RPMI8226 (cell line): ENCODE data around the gene ARHGAP15.

Experiments used
- DNase-seq: peaks from one replicate; pipeline ENCODE4 v3.0.0-alpha.2; 2015

Gene ARHGAP15

GRCh38 chr2:143740431-143740830 is 611.2 kb downstream of the ARHGAP15 start:
- no peak for DNase-seq

- DNase-seq = no peak
Observed at GRCh38 chr2:143741205-143741604, 612.0 kb downstream of the ARHGAP15 start.

- no peak for DNase-seq
Observed at GRCh38 chr2:143742581-143742980, 613.4 kb downstream of the ARHGAP15 start.

GRCh38 chr2:143744114-143744513 is 614.9 kb downstream of the ARHGAP15 start:
- DNase-seq = no peak

- DNase-seq = no peak
Observed at GRCh38 chr2:143745060-143745459, 615.8 kb downstream of the ARHGAP15 start.

- no peak for DNase-seq
Observed at GRCh38 chr2:143754742-143755141, 625.5 kb downstream of the ARHGAP15 start.

- DNase-seq = no peak
Observed at GRCh38 chr2:143758629-143759330, 629.6 kb downstream of the ARHGAP15 start.

GRCh38 chr2:143759455-143759854 is 630.2 kb downstream of the ARHGAP15 start:
- DNase-seq = no peak

- DNase-seq = no peak
Observed at GRCh38 chr2:143762176-143762928, 633.1 kb downstream of the ARHGAP15 start.

- DNase-seq = no peak
Observed at GRCh38 chr2:143764261-143764660, 635.0 kb downstream of the ARHGAP15 start.

- DNase-seq = no peak
Observed at GRCh38 chr2:143764706-143765105, 635.5 kb downstream of the ARHGAP15 start.

- DNase-seq = no peak
Observed at GRCh38 chr2:143768991-143769390, 639.8 kb downstream of the ARHGAP15 start.

GRCh38 chr2:143771939-143772338 is 642.7 kb downstream of the ARHGAP15 start:
- no peak for DNase-seq

GRCh38 chr2:143776526-143777297 is 647.5 kb downstream of the ARHGAP15 start:
- no peak for DNase-seq

- DNase-seq = no peak
Observed at GRCh38 chr2:143779021-143779420, 649.8 kb downstream of the ARHGAP15 start.

- DNase-seq = no peak
Observed at GRCh38 chr2:143786026-143786765, 657.0 kb downstream of the ARHGAP15 start.

- DNase-seq = no peak
Observed at GRCh38 chr2:143787674-143788073, 658.5 kb downstream of the ARHGAP15 start.

- no peak for DNase-seq
Observed at GRCh38 chr2:143792602-143793001, 663.4 kb downstream of the ARHGAP15 start.

- DNase-seq = no peak
Observed at GRCh38 chr2:143793381-143793780, 664.2 kb downstream of the ARHGAP15 start.

GRCh38 chr2:143796051-143796450 is 666.8 kb downstream of the ARHGAP15 start:
- DNase-seq = no peak

- DNase-seq = no peak
Observed at GRCh38 chr2:143801561-143801960, 672.3 kb downstream of the ARHGAP15 start.

GRCh38 chr2:143802242-143802641 is 673.0 kb downstream of the ARHGAP15 start:
- DNase-seq = no peak
